Subcutaneous abdominal adipose tissue (tissue), 5 donors: Measurements from ENCODE around the gene ACSM6.
"Not testable (repeated sequence)": the region's sequence is repeated elsewhere in the genome, so short reads cannot be mapped to it uniquely, and the experiment has no call there.

Experiments
- H3K27ac ChIP-seq: one replicate; pipeline ENCODE4 v1.7.0; 2013; ENCODE audit warnings: low read depth, mild to moderate bottlenecking, inconsistent platforms, low read length, moderate library complexity
- H3K27me3 ChIP-seq, 5 donors: one replicate each; pipeline ENCODE4 v1.7.0; 2013; ENCODE audit warnings: low read length in 5 of 5, inconsistent platforms in 1 of 5; ENCODE audit not compliant: control insufficient read depth in 5 of 5, insufficient read depth in 4 of 5
- H3K36me3 ChIP-seq, 5 donors: one replicate each; pipeline ENCODE4 v1.7.0; 2013; ENCODE audit warnings: low read length in 5 of 5; ENCODE audit not compliant: control insufficient read depth in 5 of 5, insufficient read depth in 5 of 5
- H3K4me1 ChIP-seq, 5 donors: one replicate each; pipeline ENCODE4 v1.7.0; 2013; ENCODE audit warnings: low read length in 5 of 5, mild to moderate bottlenecking in 3 of 5, moderate library complexity in 1 of 5; ENCODE audit not compliant: control insufficient read depth in 5 of 5, insufficient read depth in 5 of 5
- H3K4me3 ChIP-seq, 5 donors: one replicate each; pipeline ENCODE4 v1.7.0; 2013; ENCODE audit warnings: low read length in 5 of 5, low read depth in 1 of 5
- H3K9ac ChIP-seq, 5 donors: one replicate each; pipeline ENCODE4 v1.7.0; 2013; ENCODE audit warnings: low read length in 5 of 5, mild to moderate bottlenecking in 4 of 5, moderate library complexity in 3 of 5
- H3K9me3 ChIP-seq, 5 donors: one replicate each; pipeline ENCODE4 v1.7.0; 2013; ENCODE audit warnings: low read length in 5 of 5; ENCODE audit not compliant: control insufficient read depth in 5 of 5
- donor health status: healthy.
- donor health status: healthy.
- donor health status: healthy.
- donor health status: healthy.
- donor health status: healthy.

Gene ACSM6

DNA sequence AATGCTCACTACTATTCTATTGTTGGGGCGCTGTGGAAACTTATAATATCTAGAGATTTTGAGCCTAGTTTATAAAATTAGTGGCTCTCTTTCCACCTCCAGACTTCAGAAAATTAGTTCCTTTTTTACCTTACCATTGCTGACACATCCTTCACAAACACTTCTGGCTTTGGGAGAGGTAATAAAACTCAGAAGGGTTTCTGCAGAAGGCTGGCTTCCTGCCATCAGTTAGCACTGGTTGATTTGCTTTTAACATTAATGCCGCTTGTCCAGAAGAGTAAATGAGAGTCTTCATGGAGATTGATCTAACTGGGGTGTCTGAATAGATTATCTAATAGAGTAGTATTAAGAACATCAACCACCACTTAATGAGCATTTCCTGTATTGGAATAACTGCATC, 20.3 kb downstream of the ACSM6 start:
- no peaks in the 10 kb centered on the region for H3K9me3 ChIP-seq
- no peak overlapping the region for H3K27ac ChIP-seq
- H3K27me3 ChIP-seq = no peaks in the 10 kb centered on the region
- H3K4me1 ChIP-seq = peaks cover 0 to 9% (median 6%) of the 10 kb centered on the region in 5 donors
- H3K36me3 ChIP-seq = no peaks in the 10 kb centered on the region
- no peak overlapping the region for H3K9ac ChIP-seq
- no peak overlapping the region for H3K4me3 ChIP-seq

DNA sequence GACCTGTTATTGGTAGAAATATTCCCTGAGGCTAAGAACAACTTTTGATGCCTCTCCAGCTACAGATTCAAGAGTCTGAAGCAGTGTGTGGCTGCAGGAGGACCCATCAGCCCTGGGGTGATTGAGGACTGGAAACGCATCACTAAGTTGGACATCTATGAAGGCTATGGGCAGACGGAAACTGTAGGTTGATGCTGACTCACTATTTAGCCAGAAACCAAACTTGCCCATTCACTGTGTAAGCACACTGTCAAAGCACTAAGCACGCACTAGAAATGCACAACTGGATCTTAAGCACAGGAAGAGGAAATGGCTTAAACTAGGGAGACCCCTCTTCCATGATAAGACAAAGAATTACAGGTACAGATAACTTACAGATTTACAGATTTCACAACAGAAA, 20.8 kb downstream of the ACSM6 start:
- no peak overlapping the region for H3K27ac ChIP-seq
- H3K27me3 ChIP-seq = no peaks in the 10 kb centered on the region
- peaks cover 0 to 9% (median 6%) of the 10 kb centered on the region in 5 donors for H3K4me1 ChIP-seq

DNA sequence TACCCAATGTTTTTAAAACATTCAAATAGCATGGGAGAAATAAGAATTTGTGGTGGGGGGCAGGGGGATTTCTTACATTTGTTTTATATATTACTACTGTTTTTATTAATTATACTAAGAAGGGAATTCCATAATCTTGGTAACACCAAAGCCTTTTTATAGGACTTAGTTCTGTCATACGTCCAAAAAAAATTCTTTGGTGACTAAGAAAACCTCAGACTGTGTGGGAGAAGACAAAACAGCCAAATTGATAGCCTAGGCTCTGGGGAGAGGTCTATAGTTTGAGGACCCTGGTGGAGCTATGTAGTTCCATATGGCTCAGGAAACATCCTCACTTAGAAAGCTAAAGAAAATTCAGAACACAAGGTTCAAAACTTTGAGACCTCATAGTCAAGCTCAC, 23.4 kb downstream of the ACSM6 start:
- H3K4me1 ChIP-seq = no peaks in the 10 kb centered on the region
- H3K9me3 ChIP-seq = no peaks in the 10 kb centered on the region
- H3K36me3 ChIP-seq = peaks cover 0 to 3% (median 0%) of the 10 kb centered on the region in 5 donors
- no peaks in the 10 kb centered on the region for H3K27me3 ChIP-seq
- no peak overlapping the region for H3K9ac ChIP-seq
- no peak overlapping the region for H3K27ac ChIP-seq
- H3K4me3 ChIP-seq = no peak overlapping the region

More for the DNA sequence above, 20.8 kb downstream of the ACSM6 start:
- Histone ChIP-seq H3K36me3 (peaks cover 0 to under 1% (median 0%) of the 10 kb centered on the region in 5 donors), H3K4me3 (no peak overlapping the region), H3K9ac (no peak overlapping the region), H3K9me3 (no peaks in the 10 kb centered on the region)

DNA sequence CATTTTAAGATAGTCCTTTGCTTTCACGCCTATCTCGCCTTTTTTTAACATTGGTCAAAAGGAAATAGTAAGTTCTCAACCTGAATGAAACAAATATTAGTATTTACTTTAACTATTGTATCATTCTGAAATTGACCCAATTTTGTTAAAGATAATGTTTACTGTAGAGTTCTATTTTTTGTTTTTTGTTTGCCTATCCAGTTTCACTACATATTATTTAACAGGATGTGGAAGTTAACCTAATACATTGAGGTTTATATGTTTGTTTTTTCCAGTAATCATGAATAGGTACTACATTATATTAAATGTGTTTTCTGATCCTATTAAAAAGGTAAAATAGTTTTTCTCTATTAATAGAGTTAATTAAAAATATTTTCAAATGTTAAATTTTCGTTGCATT, 26.5 kb downstream of the ACSM6 start:
- Histone ChIP-seq H3K4me3 (no peak overlapping the region), H3K9me3 (no peaks in the 10 kb centered on the region), H3K4me1 (no peaks in the 10 kb centered on the region), H3K27ac (no peak overlapping the region), H3K9ac (no peak overlapping the region), H3K36me3 (peaks cover 0 to 3% (median 0%) of the 10 kb centered on the region in 5 donors), H3K27me3 (no peaks in the 10 kb centered on the region)

DNA sequence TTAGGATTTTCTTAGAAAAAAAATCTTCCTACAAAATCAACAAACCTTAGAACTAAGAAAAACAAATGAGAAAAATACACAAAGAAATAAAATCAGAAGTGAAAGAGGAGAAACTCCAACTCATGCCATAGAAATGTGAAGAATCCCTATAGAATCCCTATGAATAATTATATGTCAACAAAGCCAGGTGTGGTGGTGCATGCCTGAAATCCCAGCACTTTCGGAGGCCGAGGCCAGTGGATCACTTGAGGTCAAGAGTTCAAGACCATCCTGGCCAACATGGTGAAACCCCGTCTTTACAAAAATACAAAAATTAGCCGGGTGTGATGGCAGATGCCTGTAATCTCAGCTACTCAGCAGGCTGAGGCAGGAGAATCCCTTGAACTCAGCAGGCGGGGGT, 27.1 kb downstream of the ACSM6 start:
- Histone ChIP-seq H3K9me3 (no peaks in the 10 kb centered on the region), H3K36me3 (peaks cover 0 to 3% (median 0%) of the 10 kb centered on the region in 5 donors), H3K27me3 (no peaks in the 10 kb centered on the region), H3K27ac (no peak overlapping the region), H3K4me1 (no peaks in the 10 kb centered on the region), H3K9ac (no peak overlapping the region), H3K4me3 (no peak overlapping the region)

DNA sequence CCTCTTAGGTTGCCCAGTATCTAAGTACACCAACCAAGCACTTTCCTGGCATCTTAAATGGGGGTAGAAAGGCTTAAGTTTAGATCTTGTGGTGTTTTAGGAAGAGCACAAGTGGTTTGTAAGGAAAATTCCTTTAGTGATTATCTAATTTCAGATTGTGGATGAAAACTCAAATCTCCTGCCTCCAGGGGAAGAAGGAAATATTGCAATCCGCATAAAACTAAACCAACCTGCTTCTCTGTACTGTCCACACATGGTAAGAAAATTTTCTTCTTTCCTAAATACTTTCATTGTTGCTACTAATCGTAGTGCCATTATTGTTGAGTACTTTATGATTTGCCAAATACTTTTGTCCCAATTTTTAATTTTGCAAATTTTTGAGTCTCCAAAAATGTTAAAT, 31.1 kb downstream of the ACSM6 start:
- H3K36me3 ChIP-seq = no peaks in the 10 kb centered on the region
- H3K9ac ChIP-seq = no peak overlapping the region
- no peak overlapping the region for H3K4me3 ChIP-seq
- peaks cover 0 to 8% (median 4%) of the 10 kb centered on the region in 5 donors for H3K4me1 ChIP-seq
- H3K27ac ChIP-seq = no peak overlapping the region
- no peaks in the 10 kb centered on the region for H3K27me3 ChIP-seq
- no peaks in the 10 kb centered on the region for H3K9me3 ChIP-seq

DNA sequence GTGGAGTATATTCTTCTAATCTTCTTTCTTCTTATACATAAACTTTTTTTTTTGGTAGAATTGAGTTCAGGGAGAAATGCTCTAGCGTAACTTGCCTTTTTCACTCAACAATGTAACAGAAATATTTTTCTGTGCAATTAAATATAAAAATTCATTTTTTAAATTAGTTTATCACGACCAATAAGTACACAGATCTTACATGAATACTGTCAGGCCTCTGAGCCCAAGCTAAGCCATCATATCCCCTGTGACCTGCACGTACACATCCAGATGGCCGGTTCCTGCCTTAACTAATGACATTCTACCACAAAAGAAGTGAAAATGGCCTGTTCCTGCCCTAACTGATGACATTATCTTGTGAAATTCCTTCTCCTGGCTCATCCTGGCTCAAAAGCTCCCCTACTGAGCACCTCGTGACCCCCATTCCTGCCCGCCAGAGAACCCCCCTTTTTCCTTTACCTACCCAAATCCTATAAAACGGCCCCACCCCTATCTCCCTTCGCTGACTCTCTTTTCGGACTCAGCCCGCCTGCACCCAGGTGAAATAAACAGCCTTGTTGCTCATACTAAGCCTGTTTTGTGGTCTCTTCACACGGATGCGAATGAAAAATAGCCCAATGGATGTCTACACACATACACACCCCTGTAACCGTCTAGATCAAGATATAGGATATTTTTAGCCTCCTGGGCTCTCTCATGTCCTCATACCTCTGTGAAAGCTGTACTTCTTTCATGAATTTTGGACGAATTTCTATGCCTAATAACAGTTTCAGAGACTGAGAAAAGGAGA, 35.1 kb downstream of the ACSM6 start:
- H3K27me3 ChIP-seq, H3K4me3 ChIP-seq, H3K9me3 ChIP-seq: not testable (repeated sequence)
- Histone ChIP-seq H3K27ac (peak overlapping the region; percentile 57), H3K9ac (peak overlapping the region in 2 of 5 donors; percentile 16 to 36), H3K4me1 (peaks cover 0 to 18% (median 13%) of the 10 kb centered on the region in 5 donors), H3K36me3 (peaks cover 0 to 17% (median 5%) of the 10 kb centered on the region in 5 donors)

DNA sequence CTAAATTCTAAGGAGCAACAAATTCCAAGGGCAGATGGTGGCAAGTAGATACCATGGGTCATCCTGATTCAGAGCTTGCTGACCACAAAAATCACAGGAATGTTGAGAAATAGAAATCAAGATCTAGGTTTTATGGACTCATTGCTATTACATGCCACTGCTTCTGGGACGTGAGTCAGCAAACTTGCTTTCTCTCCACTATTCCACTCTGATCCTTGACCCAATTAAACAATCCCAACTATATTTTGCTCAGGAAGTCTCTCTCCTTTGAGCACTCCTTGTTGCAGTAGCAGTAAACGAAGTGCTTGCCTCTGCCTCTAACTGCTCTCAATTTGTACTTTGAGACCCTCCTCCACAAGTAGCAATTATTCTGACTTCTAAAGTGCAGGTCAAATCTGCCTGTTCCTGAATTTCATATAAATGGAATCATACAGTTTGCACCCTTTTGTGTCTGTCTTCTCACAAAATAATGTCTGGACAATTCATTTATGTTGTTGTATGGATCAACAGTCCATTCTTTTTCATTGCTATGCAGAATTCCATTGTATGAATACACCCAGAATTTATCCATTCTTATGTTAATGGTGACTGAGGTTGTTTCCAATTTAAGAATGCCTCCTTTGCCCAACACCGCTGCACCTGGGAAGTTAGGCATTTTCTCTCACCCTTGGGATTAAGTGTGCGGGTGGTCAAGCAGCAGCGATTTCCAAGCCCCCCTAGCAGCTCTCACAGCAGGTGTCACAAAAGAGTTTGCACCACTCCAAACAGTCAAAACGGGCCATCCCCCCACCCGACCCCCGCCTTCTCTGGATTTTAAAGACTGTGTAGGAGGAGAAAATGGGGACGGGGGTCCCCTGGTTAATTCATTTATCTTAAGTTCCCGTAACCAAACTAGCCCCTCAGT, 35.9 kb downstream of the ACSM6 start:
- Histone ChIP-seq H3K36me3 (peaks cover 0 to 20% (median 7%) of the 10 kb centered on the region in 5 donors), H3K4me3 (peak overlapping the region in 4 of 5 donors; percentile 58 to 74 (median 66)), H3K27ac (peak overlapping the region; percentile 57), H3K27me3 (no peaks in the 10 kb centered on the region), H3K9ac (peak overlapping the region in 2 of 5 donors; percentile 16 to 36), H3K4me1 (peaks cover 0 to 18% (median 13%) of the 10 kb centered on the region in 5 donors), H3K9me3 (peaks cover 0 to 4% (median 0%) of the 10 kb centered on the region in 5 donors)

DNA sequence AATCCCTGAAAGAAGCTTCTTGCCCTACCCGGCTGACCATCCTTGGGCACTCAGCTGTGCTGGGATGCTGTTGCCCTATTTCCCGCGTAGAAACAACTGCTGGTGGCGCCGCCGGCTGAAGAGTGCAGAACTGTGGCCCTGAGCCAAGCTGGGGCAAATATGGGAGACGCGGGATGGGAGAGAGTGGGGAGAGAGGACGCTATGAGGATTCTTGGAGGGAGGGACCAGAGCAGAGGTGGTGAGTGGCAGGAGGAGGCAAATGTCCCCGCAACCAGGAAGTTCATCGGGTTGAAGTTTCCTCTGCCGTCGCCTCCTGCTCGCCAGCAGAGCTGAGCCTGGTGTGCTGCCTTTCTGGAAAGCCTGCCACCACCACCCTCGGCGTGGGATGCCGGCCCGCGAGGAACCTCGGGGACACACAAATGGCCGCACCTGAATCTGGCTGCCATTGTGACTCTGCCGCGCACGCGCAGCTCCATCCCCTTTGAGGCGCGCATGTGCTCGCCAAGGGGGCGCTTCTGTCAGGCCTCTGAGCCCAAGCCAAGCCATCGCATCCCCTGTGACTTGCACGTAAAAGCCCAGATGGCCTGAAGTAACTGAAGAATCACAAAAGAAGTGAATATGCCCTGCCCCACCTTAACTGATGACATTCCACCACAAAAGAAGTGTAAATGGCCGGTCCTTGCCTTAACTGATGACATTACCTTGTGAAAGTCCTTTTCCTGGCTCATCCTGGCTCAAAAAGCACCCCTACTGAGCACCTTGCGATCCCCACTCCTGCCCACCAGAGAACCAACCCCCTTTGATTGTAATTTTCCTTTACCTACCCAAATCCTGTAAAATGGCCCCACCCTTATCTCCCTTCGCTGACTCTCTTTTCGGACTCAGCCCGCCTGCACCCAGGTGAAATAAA, 36.9 kb downstream of the ACSM6 start:
- not testable (repeated sequence) for H3K9me3 ChIP-seq, H3K27me3 ChIP-seq
- peak overlapping the region; percentile 58 to 74 (median 67) for H3K4me3 ChIP-seq
- H3K4me1 ChIP-seq = peaks cover 0 to 20% (median 13%) of the 10 kb centered on the region in 5 donors
- H3K27ac ChIP-seq = peak overlapping the region; percentile 57
- H3K36me3 ChIP-seq = peaks cover 0 to 26% (median 13%) of the 10 kb centered on the region in 5 donors
- H3K9ac ChIP-seq = peak overlapping the region in 3 of 5 donors; percentile 1 to 67 (median 53)
